ENCODE data around the gene ALKAL2.

The ALKAL2 gene

DNA sequence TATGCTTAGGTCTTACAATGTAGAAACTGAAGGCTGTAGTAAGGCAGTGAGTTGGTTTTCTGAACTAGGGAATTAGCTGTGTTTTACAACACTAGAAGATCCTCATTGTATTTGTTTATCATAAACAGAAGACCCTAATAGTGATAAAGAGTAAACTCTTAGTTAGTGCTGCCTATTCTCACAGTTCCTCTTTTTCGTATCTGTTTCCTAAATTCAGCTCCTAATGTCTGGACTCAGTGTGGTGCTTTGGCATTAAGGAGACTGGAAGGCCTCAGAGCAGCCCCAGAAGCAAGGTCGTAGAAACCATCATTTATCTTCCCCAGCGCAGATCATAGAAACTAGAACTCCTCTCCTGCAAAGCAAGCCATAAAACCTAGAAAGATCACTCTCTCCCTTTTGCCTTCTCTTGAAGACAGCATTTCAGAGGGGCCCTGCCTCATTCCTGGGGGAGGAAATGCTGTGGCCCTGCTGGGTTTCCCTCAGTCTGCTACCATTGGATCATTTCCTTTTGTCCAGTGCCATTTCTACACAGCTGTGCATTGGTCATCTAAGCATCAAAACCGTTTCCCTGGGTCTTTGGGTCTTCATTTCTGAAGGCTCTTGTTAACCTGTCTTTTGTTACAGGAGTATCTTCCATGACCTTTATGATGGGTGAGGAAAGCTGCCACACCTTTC, 18.4 kb downstream of the ALKAL2 start:
- no peak for DNase-seq

DNA sequence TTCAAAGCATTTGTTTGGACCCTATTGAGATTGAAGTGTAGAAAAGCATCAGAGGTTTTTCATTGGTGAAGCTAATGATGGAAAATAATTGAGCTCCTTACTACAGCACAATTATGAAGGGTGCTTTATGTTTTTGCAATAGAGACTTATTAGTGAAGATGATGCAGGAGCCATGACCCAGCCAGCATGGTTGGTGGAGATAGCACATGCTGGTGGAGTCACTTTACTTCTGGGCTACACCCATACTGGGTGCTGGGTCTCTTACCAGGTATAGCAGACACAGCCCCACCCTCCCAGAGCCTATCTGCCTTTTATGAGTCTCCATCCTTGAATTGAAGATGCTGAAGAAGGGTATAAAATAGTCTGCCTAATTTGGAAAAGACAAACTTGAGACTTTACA, 19.6 kb downstream of the ALKAL2 start:
- DNase-seq: no peak

DNA sequence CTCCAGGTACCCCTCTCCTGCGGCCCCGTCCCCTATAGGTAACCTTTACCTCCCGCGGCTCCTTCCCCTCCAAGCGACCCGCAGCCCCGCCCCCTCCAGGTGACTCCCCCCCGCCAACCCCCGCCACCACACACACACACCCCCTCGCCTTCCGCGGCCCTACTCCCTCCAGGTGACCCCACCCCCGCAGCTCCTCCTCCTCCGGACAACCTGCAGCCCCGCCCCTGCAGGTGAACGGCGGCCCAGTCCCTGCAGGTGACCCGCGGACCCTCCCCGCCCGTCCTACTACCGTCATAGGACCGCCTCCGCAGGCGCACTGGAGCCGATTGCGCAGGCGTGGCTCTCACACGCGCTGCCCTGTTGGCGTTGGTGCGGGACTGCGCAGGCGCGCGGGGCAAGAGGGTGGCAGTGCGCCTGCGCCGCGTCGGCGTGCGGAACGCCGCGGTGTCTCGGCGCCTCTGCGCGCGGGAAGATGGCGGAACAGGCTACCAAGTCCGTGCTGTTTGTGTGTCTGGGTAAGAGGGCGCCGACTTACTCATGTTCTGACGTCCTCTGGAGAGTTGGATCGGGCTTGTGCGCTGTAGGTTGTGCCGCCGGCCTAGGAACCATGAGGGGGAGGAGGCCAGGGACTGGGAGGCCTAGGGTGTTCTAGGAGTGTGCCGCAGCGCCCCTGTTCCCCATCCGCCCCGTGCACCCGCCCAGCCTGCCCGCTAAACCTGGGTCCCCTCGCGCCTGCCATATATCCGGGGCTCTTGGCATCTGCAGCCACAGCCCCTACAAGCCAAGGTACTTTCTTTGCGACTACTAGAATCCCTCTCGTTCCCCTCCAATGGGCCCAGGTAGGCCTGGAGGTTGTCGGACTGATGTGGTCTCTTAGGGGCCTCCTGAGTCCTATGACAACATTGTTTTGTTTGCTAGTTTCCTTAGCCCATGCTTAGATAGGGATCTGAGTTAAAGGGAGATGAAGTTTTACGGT, 23.1 kb downstream of the ALKAL2 start, which contains the start of gene ACP1:
Gene ACP1, plus strand, starts transcription at position 455 of the 976 bp plus-strand sequence. Its CDS starts 18 bp downstream, at position 473.
- DNase-seq: peak; percentile 97

DNA sequence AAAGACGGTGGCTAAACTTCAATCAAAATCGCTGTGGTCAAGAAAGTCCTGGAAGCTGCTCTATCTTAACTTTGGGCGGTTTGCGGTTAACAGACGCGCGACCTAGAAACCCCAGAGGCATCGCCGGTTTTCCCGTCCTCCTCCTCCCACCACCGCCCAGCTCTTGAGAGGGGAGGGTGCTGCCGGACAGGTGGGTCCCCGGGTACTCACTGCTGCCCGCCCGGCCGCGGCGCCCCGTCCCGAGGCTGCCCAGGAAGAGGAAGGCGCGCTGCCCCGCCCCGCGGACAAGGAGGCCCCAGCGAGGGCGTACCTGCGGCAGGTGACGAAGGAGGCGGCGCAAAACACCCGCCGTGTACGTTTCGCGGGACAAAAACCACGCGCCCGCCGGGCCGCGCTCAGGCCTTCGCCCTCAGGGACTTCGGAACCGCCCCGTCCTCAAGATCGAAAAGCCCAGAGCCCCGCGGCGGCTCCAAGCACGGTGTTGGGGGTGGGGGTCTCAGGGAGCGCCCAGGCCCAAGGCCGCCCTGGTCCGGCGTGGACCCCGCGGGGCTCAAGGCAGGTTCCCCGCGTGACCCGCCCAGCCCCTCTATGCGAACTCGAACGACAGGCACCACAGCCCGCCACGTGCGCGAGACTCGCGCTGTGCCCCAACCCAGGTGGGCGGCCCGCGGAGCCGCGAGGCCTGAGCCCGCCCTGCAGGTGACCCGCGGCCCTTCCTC, 24.0 kb downstream of the ALKAL2 start, which contains the start of gene SH3YL1:
Gene SH3YL1, minus strand, starts transcription at position 259 of the 719 bp plus-strand sequence. Its CDS starts 48 bp downstream, at position 211.
- DNase-seq: peak; percentile 60

DNA sequence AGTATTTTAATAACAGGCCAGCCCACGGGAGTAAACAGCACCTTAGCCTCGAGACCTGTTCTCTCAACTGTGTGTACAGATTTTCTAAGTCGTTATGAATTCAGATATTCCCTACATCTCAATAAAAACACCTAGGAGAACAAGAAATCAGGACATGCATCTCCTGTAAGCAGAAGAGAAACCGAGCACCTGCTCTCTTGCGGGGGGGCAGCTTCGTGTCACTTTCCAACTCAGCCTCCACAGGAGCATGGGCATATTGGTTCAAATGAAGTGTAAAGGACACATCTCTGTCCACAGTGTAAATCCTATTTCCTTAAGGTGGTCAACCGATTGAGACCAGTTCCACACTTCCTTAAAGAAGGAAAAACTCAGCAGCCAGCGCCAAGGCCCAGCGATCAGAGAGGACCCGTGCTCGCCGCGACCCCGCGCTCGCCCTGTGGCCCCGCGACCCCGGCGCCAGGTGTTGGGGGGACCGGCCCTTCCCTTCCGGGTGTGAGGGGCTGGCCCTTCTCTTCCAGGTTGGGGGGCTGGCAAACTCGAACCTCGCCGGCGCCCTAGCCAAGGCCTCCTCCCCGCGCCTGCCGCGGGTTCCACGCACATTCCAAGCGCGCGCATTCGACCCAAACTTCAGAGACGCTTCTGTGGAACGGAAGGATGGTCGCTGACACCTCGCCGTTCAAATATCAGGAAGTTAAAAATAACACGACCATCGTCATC, 24.7 kb downstream of the ALKAL2 start:
- no peak for DNase-seq

DNA sequence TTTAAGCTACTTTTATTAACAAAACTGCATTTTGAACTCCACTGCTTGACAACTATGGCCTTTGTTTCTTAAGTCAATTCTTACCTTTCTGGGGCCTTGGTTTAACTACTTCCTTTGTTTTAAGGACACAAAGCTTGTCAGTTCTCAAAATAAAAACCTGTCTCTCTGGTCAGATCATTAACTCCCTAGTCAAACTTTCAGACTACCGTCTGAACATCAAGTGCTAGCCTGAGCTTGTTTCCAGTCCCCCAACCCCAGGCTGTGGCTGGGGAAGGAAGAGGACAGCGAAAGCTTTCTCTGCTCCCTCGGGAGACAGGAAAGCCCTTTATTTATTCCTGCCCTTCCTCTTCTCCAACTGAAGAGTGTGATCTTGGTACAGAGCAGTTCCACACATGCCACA, 25.8 kb downstream of the ALKAL2 start:
- DNase-seq: no peak

DNA sequence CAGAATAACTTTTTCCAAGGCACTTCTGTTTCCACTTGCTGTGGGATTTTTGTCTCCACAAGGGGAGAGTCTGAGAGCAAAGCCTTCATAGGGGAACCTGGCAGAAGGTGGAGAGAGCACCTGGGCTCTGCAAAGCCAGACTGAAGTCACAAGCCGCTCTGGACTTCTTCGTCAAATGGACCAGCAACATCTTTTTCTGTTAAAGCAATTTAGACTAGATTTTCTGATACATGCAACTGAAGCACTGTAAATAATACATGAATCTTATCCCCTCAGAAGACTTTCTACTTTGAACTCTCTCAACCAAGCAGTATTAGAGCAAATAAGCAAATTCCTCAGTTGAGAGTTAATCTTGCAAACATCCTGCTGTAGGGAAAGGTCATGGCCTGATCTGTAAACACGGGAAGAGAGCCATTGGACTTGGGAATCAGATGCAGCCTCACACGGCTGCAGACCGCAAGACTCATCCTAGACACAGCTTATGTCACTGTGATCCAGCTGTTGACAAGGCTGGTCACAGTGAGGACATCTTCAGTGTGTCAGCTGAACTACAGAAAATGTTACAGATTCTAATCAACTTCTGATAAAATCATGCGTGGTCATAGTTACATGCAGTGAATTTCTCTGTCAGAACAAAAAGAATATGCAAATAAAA, 27.3 kb downstream of the ALKAL2 start:
- no peak for DNase-seq

DNA sequence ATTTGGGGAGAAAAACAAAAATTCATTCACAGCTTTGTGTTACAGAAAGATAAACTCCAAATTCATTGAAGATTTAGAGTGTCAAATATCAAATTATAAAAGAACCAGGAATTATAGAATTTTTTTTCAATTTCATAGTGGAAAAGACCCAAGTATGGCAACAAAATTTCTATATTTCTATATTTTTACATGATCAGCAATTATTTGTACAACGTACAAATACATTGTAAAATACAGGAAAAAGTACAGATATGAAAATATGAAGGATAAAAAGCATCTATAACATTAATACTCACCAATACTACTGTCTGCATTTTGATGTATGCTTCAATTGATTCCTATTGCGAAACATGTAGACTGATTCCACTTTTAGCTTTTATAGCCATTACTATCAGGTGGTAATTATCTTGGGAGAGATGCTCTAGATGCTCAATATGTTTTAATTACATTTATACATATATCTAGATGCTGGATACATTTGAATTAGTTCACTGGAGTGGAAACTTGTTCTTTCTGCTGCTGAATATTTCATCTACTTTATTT, 28.0 kb downstream of the ALKAL2 start:
- no peak for DNase-seq

DNA sequence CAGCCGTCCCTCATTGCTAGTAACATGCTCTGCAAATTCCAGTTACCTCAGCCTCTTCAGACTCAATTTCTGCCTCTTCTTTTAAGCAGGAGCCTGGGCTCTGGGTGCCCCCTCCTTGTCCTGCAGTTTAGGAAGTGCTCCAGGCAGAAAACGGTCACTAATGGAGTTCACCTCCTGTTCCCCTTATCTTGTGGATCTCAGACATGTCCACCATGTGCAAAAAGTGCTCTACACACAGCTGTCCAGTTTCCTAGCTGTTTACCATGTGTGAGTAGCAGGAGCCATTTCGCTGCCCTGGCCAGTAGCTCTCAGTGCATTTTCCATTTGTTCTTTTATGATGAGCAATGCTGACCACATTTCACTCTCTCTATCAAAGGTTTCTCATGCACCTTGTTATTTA, 29.0 kb downstream of the ALKAL2 start:
- no peak for DNase-seq

DNA sequence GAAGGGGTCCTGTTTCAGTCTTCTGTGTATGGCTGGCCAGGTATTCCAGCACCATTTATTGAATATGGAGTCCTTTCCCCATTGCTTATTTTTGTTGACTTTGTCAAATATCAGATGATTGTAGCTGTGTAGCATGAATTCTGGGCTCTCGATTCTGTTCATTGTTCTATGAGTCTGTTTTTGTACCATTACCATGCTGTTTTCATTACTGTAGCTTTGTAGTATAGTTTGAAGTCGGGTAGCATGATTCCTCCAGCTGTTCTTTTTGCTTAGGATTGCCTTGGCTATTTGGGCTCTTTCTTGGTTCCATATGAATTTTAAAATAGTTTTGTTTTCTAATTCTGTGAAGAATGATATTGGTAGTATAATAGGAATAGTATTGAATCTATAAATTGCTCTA, 30.0 kb downstream of the ALKAL2 start:
- DNase-seq: no peak

DNA sequence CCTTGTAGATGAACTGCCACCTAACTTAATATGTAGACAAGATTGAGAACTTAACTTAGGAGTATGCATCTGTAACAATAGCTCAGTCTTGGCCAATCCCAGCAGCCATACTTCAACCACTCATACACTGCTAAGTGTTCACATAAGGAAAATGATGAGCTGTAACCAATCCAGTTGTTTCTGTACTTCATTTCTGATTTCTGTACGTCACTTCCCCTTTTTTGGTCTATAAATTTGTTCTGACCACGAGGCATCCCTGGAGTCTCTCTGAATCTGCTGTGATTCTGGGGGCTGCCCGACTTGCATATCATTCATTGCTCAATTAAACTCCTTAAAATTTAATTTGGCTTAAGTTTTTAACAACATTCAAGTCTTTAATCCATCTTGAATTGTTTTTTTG, 30.5 kb downstream of the ALKAL2 start:
- no peak for DNase-seq

DNA sequence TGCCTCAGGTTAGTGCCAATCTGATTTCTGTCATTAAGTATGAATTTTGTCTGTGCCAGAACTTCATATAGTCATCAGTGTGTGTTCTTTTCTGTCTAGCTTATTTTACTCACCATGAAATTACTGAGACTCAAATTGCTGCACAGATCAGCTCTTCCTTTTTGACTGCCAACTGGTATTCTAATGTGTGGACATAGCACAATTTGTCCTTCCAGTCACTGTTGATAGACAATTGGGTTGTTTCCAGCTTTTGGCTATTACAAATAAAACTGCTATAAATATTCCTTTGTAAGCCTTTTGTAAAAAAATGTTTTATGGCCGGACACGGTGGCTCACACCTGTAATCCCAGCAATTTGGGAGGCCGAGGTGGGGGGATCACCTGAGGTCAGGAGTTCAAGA, 31.8 kb downstream of the ALKAL2 start:
- no peak for DNase-seq

DNA sequence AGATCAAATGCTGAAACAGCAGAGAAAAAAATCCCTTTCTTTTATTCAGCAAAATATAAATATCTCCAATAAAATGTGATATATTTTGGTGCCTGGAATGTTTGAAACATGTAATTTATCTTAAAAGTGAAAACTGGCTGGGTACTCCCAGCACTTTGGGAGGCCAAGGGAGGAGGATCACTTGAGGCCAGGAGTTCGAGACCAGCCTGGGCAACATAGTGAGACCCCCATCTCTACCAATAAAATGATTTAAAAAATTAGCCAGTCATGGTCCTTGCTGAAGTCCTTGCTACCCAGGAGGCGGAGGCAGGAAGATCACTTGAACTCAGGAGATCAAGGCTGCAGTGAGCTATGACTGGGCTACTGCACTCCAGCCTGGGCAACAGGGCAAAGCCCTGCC, 32.7 kb downstream of the ALKAL2 start:
- DNase-seq: no peak

DNA sequence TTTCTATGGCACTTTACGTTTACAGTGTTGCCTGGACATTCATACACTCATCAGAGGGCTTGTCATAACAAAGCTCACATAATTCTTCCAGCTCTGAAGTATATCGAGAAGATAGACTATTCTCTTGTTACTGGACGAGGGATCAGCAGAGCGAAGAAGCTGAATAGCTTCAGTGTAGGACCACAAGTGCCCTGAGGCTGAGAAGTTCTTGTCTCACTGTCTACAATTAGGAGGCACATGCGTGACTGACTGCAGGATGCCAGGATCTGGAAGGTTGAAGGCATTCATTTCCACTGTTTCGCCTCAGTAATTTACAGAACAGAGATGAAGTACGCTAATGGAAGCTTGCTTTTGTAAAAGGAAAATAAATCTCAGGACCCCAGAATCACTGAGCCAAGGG, 33.6 kb downstream of the ALKAL2 start:
- no peak for DNase-seq

DNA sequence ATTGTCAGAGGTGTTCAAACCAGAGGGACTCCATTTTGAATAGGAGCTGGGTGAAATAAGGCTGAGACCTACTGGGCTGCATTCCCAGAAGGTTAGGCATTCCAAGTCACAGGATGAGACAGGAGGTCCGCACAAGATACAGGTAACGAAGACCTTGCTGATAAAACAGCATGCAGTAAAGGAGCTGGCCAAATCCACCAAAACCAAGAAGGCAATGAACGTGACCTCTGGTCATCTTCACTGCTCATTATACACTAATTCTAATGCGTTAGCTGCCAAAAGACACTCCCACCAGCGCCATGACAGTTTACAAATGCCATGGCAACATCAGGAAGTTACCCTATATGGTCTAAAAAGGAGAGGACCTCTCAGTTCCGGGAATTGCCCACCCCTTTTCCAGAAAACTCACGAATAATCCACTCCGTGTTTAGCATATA, 34.7 kb downstream of the ALKAL2 start:
- DNase-seq: no peak

DNA sequence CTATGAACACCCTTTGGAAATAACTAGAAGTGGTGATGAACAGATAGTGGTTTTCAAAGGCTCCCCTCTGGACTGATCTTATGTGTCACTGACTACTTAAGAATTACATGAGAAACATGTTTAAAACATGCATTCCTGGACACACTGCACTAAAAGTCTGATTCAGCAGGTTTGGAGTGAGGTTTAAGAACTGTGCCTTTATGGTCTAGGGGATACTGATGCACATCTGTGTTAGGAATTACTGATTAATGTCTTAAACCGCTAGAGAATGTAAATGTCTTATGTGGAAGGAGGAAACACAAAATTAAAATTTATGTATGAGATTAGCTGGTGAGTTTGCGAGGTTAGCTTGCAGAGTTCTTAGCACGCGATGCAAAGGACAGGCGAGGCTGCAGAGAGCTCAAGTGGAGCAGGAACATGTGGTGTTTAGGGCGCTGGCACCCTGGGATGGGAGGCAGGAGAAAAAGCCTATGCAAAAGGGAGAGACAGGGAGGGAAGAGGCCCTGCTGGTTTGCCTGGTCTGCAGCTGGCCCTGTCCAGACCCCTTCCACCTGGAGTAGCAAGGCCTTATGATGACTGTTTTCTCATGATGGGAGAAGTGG, 35.8 kb downstream of the ALKAL2 start:
- DNase-seq: no peak

DNA sequence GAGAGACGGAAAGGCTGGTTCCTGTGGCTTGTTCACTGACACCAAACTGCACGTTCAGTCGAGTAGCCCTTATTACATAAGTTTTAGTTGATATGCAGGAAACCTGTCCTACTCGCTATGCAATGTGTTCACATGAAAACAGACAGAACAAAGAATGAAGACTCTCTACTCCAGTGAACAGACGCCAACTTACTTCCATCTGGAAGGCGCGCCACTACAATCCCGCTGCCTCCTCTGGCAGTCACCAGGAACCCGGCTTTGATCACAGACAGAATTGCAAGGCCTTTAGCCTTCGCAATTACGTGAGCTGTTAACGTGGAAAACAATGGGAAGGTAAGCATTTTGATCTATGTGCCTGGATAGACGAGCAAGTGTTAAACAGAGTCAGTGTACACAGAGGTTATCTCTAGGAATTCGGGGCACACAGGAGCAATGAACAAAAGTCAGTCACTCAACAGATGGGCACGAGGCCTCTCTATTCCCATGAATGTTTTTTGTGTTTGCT, 38.3 kb downstream of the ALKAL2 start:
- no peak for DNase-seq

DNA sequence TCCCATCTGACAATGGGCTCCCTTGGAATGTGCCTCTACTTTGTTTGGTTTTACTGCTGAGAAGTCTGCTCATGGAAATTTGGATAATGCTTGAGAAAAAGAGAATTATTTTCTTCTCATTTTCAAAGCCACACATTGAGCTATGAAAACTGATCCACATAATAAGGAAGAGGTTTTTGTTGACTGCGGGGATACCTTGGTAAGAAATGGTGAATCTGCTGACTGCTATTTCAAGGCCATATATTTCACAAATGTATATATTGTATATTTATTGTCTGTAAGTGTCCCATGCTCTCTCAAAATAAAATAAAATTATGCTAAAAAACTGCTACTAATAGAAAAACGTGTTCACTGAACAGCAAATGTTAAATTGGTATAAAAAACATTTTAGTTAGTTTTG, 39.2 kb downstream of the ALKAL2 start:
- DNase-seq: no peak

DNA sequence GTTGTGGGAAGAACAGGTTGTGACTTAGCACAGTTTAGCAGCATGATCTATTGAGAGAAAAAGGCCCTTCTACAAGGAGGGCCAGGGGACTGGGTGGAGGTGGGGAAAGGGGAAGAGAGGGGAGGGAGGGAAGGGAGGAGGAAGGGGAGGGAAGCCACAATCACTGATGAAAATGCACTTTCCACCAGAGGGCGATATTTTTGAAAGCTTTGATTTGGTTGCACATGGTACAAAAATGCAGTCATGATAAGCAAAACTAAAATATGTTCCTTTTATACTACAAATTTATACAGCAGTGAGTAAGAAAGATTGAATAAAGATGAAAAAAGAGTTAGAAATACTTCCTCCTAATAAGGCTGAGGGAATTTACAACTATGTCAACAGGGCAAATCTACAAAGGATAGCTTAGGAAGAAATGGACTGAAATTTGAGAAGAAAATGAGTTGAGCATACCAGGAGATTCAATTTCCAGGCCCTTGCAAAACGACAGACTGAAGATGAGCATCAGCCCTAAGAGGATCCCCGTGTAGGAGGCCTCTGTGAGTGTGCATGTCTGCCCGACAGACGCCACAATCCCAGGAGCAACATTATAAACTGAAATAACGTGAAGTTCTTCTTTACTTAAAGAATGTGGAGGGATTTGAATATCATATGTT, 41.3 kb downstream of the ALKAL2 start:
- peak; percentile 55 for DNase-seq

DNA sequence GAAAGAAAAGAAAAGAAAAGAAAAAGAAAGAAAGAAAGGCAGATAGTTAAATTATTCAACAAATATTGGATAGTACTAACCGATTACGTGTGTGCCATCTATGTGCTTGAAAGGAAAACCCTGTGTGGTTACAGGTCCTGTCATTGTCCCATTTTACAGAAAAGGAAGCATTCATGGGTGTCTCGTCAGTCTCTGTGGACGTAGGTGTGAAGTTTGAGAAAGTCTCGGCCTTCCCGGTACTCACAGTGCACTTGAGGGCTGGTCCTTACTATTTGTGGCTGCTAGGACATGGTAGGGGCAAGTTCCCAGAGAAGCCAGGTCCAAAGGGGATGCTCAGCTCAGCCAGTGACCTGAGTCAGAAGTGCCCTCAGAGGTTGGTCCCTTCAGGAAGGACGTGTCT, 43.3 kb downstream of the ALKAL2 start:
- no peak for DNase-seq

DNA sequence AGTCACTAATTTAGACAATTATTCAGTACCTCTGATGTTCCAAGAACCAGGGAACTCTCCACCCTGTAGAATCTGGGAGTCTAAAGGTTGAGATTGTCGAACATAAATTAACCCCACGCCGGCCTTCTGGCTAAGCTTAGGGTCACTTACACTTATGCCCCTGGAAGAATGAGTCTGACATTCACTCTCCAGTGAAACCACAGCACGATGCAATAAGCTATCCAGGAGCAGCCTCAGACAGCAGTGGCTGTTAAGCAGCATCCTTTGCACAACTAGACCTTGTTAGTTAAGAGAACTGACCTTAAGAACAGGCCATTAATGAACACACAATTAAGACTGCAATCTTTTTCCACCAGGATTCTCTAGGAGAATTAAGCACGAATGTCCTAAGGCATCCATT, 49.0 kb downstream of the ALKAL2 start:
- no peak for DNase-seq
